Measurements from ENCODE around the gene NFIB. TPM values are rescaled to one million over a fixed set of nuclear protein-coding genes. Genes with fewer than 3 reads are reported as not detected.

The NFIB gene
- total and polyA plus RNA-seq, 2 of the 8 experiments (the other 6 are each of a cell fraction or from before 2014, with no cell fraction given) = 2.6 to 13.1 TPM

DNA sequence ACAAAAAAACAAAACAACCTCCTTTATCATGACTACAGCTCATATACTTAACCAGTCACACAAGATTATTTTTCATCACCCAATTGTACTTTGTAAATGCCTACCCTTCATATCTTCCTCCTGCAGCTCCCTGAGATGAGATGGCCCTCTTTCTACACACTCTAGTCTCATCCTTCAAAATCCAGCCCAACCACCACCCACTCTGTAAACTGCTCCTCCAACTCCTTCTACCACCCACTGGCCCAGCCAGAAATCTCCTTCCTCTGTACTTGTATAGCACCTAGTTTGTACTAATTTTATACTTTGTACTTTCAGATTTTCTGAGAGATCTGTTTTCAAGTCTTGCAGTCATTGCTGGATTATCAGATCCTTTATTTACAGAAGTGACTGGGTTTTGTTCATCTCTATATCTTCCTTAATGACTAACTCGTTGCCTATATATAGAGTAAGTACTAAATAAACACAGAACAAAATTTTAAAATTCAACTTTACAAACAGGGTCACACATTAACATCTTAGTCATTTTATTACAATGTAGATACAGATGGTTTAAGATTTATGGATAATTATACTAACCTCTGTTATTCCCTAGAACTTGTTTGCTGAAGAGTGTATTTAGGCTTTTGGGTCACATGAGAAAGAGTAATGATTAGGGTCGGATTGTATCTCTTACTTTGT, 155.7 kb downstream of the NFIB start:
- CTCF ChIA-PET (ENCODE audit: partially characterized antibody) = interaction anchor here (0.5 kb wide), 1 partner anchor 14 kb away, joined by 5 read pairs; no protein-coding TSS in a partner anchor
- Histone ChIP-seq H2AK5ac (ENCODE audit: low read depth, low read length) (no peak overlapping the region), H3K18ac (ENCODE audit: extremely low read depth, low read length) (no peak overlapping the region), H3K9me3 (ENCODE audit: insufficient read depth in 2 of 2, low read depth in 1 of 2, low read length in 1 of 2) (no peaks in the 10 kb centered on the region), H3K56ac (replicated peaks; ENCODE audit: insufficient read length, low read depth, low read length) (no peak overlapping the region), H3K4me3 (ENCODE audit: extremely low read depth in 1 of 4, insufficient read depth in 2 of 4, low read depth in 3 of 4, low read length in 4 of 4) (no peak overlapping the region), H2AFZ (ENCODE audit: low read length) (no peak overlapping the region), H3K4ac (replicated peaks; ENCODE audit: insufficient read length, low read depth, low read length) (no peak overlapping the region), H4K8ac (ENCODE audit: extremely low read depth, insufficient read depth, low read length) (no peak overlapping the region), H4K20me1 (replicated peaks in 1 of 2; ENCODE audit: control insufficient read depth in 1 of 2, insufficient read depth in 2 of 2, low read length in 2 of 2) (no peaks in the 10 kb centered on the region), H3K14ac (ENCODE audit: insufficient read length) (no peak overlapping the region), H3K9ac (replicated peaks in 1 of 4; ENCODE audit: extremely low read depth in 1 of 4, low read depth in 3 of 4, low read length in 3 of 4) (no peak overlapping the region), H3K4me2 (ENCODE audit: insufficient read depth in 1 of 2, low read depth in 2 of 2, low read length in 2 of 2) (no peak overlapping the region), H2BK5ac (ENCODE audit: low read depth, low read length) (no peak overlapping the region), H3K23ac (ENCODE audit: insufficient read length) (no peak overlapping the region), H3K79me1 (ENCODE audit: low read depth, low read length) (no peaks in the 10 kb centered on the region), H3K4me1 (replicated peaks in 1 of 4; ENCODE audit: control insufficient read depth in 3 of 4, insufficient read depth in 4 of 4, low read length in 3 of 4) (peaks cover 0 to 3% (median 1%) of the 10 kb centered on the region in 4 experiments; a peak in 2 of 7 replicates), H2BK120ac (replicated peaks; ENCODE audit: low read depth, low read length) (no peak overlapping the region), H3K79me2 (ENCODE audit: control insufficient read depth in 1 of 2, insufficient read depth in 2 of 2, low read length in 2 of 2) (no peaks in the 10 kb centered on the region), H2BK12ac (ENCODE audit: low read depth, low read length) (no peak overlapping the region), H2BK15ac (ENCODE audit: low read length) (no peak overlapping the region), H4K5ac (ENCODE audit: insufficient read length, low read depth, low read length) (no peak overlapping the region), H3K23me2 (ENCODE audit: low read depth, low read length) (no peaks in the 10 kb centered on the region), H3K27me3 (replicated peaks in 1 of 4; ENCODE audit: control insufficient read depth in 3 of 4, extremely low read depth in 1 of 4, insufficient read depth in 3 of 4, low read length in 3 of 4) (no peaks in the 10 kb centered on the region), H3K36me3 (ENCODE audit: control insufficient read depth in 2 of 4, insufficient read depth in 4 of 4, low read length in 3 of 4) (no peaks in the 10 kb centered on the region), H4K91ac (replicated peaks; ENCODE audit: insufficient read length, low read length) (no peak overlapping the region), H2BK20ac (ENCODE audit: low read length) (no peak overlapping the region), H3K27ac (ENCODE audit: low read depth, low read length) (no peak overlapping the region)
- POLR2A ChIA-PET (ENCODE audit: partially characterized antibody) = no interaction called here
- 97% methylated on average over 2 of the region's 2 CpGs; no CpG with 5 or more reads in 1 of the 2 experiments for WGBS, 2 experiments (ENCODE audit: extremely low coverage in 1 of 2, insufficient coverage in 1 of 2, insufficient read length in 1 of 2, insufficient replicate concordance in 2 of 2, low coverage in 1 of 2, low lambda C conversion rate in 2 of 2, missing lambda C conversion rate in 1 of 2)
- DNase-seq (ENCODE audit: low read depth in 1 of 2, low spot score in 2 of 2) (no peak), FAIRE-seq (no peak)
- TF ChIP-seq, protein P1, sequence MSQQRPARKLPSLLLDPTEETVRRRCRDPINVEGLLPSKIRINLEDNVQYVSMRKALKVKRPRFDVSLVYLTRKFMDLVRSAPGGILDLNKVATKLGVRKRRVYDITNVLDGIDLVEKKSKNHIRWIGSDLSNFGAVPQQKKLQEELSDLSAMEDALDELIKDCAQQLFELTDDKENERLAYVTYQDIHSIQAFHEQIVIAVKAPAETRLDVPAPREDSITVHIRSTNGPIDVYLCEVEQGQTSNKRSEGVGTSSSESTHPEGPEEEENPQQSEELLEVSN (IDR thresholded peaks at IDR 0.05) = no peak
- TF ChIP-seq RAD21 (IDR thresholded peaks at IDR 0.05 in 1 of 2, conservative IDR thresholded peaks at IDR 0.05 in 1 of 2; ENCODE audit: low read depth in 2 of 2, low read length in 2 of 2) (no peak), EZH2 (IDR thresholded peaks at IDR 0.05; ENCODE audit: low read depth, low read length, severe bottlenecking) (no peak), RXRA (IDR thresholded peaks at IDR 0.05; ENCODE audit: insufficient read depth, low read depth, low read length) (no peak), CTBP2 (IDR thresholded peaks at IDR 0.05; ENCODE audit: borderline replicate concordance, insufficient read depth, insufficient read length, low read length) (no peak), GTF2F1 (IDR thresholded peaks at IDR 0.05; ENCODE audit: borderline replicate concordance, low read depth, low read length) (no peak), POU5F1 (IDR thresholded peaks at IDR 0.05; ENCODE audit: low read depth, low read length) (no peak), JUND (IDR thresholded peaks at IDR 0.05; ENCODE audit: low read length) (no peak), TBP (IDR thresholded peaks at IDR 0.05; ENCODE audit: low read depth, low read length) (no peak), YY1 (IDR thresholded peaks at IDR 0.05; ENCODE audit: low read depth, low read length) (no peak), JUN (IDR thresholded peaks at IDR 0.05; ENCODE audit: low read depth, low read length) (no peak)
